Esophagus squamous epithelium (tissue), 5 donors: ENCODE results near the gene DBX2. TPM values are rescaled to one million over a fixed set of nuclear protein-coding genes. Genes with fewer than 3 reads are reported as not detected.

Experiments
- DNase-seq: peaks from one replicate; lab custom pipeline; 2025; lab: John Stamatoyannopoulos, UW
- H3K27ac ChIP-seq, 4 donors: fragments of 200-600 bp; sonication (generic); one replicate each; pipeline ENCODE4 v1.5.1; 2016 to 2019; ENCODE audit warnings: mild to moderate bottlenecking in 1 of 4
- H3K27me3 ChIP-seq, 4 donors: fragments of 200-600 bp; sonication (generic); 1 replicate in 3 of 4; 2 replicates in 1 of 4; pipeline versions ENCODE4 v1.5.1 to v1.6.0; 2017 to 2021; ENCODE audit warnings: antibody characterized with exemption in 1 of 4
- H3K36me3 ChIP-seq, 3 donors: fragments of 200-600 bp; sonication (generic); one replicate each; pipeline ENCODE4 v1.5.1; 2016 to 2019
- H3K4me1 ChIP-seq, 3 donors: fragments of 200-600 bp; sonication (generic); one replicate each; pipeline ENCODE4 v1.5.1; 2017 to 2019
- H3K4me3 ChIP-seq, 4 donors: fragments of 200-600 bp; sonication (generic); 1 replicate in 3 of 4; 2 replicates in 1 of 4; pipeline ENCODE4 v1.5.1; 2016 to 2019; ENCODE audit warnings: mild to moderate bottlenecking in 2 of 4, moderate library complexity in 1 of 4
- H3K9me3 ChIP-seq, 3 donors: fragments of 200-600 bp; sonication (generic); one replicate each; pipeline ENCODE4 v1.5.1; 2016 to 2019
- POLR2A ChIP-seq, 4 donors: fragments of 450-650 bp; IDR thresholded peaks; one replicate each; pipeline ENCODE4 v1.6.1; 2017; ENCODE audit warnings: antibody characterized with exemption in 4 of 4, mild to moderate bottlenecking in 4 of 4, moderate library complexity in 3 of 4
- WGBS, 2 donors: methylation state at CpG; one replicate each; pipeline ENCODE4 v1.1.5; 2018; 5-methylcytosine and 5-hydroxymethylcytosine counted together
- intact Hi-C: fragments of 100-400 bp; cut with DNase I; formaldehyde crosslinking; loops from one replicate; pipeline ENCODE4 v1.15.0; 2022
- total RNA-seq, 4 donors: library from RNA; depleted of rRNA; stranded (reverse); fragments of >200 nt; gene quantifications; one replicate each; pipeline ENCODE4 v1.1.0, GENCODE V29; 2016
- TF ChIP-seq, protein P1 (sequence below), 6 experiments: fragments of 450-650 bp in 4 of 6; fragments of 200-600 bp in 2 of 6; sonication (generic) in 2 of 6; IDR thresholded peaks; one replicate each; pipeline ENCODE4 v1.5.1; 2016 to 2019; ENCODE audit warnings: antibody characterized with exemption in 6 of 6, mild to moderate bottlenecking in 4 of 6, moderate library complexity in 4 of 6
- donor health status: DM: yes; HTN: yes; CAD: no.

The DBX2 gene
- total RNA-seq, 4 donors from 2014 or later, result not detected

DNA sequence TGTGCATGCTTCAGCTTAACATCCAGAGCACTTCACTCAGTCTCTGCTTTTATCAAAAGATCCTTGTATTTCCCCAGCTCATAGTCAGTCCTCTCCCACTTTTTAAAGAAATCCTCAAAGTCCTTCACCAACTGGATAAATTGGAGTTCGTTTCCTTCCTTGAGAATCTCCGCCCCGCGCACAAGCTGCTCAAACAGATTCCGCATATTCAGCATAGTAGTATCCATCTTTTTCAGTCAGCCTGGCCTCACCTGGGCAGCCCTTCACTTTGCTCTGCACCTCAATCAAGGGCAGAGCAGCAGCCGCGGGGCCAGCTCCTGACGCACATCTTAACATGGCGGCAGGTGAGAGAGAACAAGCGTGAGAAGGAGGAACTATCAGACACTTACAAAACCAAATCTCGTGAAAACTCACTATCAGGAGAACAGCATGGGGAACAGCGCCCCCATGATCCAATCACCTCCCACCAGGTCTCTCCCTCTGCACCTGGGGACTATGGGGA, 14.3 kb upstream of the DBX2 start:
- no peak for DNase-seq
- 87 to 95% methylated on average over 10 of the region's 12 CpGs for WGBS, 2 donors

DNA sequence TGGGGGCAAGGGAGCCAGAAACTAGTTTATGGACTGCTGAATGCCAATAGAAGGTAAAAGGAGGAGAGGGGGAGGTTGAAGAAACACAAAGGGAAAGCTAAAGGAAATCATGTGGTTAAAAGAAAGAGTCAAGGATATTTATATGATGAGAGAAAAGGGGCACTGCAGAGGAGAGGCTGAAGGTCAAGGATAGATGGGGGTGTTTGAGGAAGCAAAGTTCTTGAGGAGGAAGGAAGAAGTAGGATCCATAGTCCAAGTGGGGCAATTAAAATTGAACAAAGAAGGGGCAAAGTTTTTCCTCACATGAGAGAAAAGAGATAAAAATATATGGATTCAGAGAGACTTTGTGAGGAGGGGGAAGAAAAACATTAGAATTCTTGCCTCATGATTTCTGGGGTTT, 10.1 kb upstream of the DBX2 start:
- intact Hi-C loops, result no loop called here
- Histone ChIP-seq H3K4me1 (no peaks in the 10 kb centered on the region), H3K27ac (no peak overlapping the region), H3K36me3 (no peaks in the 10 kb centered on the region), H3K27me3 (peaks cover 0 to 20% (median 0%) of the 10 kb centered on the region in 4 donors), H3K9me3 (no peaks in the 10 kb centered on the region), H3K4me3 (no peak overlapping the region)
- DNase-seq, result no peak
- no peak for TF ChIP-seq POLR2A (IDR thresholded peaks at IDR 0.05)
- TF ChIP-seq, protein P1, sequence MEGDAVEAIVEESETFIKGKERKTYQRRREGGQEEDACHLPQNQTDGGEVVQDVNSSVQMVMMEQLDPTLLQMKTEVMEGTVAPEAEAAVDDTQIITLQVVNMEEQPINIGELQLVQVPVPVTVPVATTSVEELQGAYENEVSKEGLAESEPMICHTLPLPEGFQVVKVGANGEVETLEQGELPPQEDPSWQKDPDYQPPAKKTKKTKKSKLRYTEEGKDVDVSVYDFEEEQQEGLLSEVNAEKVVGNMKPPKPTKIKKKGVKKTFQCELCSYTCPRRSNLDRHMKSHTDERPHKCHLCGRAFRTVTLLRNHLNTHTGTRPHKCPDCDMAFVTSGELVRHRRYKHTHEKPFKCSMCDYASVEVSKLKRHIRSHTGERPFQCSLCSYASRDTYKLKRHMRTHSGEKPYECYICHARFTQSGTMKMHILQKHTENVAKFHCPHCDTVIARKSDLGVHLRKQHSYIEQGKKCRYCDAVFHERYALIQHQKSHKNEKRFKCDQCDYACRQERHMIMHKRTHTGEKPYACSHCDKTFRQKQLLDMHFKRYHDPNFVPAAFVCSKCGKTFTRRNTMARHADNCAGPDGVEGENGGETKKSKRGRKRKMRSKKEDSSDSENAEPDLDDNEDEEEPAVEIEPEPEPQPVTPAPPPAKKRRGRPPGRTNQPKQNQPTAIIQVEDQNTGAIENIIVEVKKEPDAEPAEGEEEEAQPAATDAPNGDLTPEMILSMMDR (IDR thresholded peaks at IDR 0.05), result no peak

More for the DNA sequence above, 14.3 kb upstream of the DBX2 start:
- no peaks in the 10 kb centered on the region for H3K4me1 ChIP-seq
- H3K36me3 ChIP-seq, result no peaks in the 10 kb centered on the region
- H3K27ac ChIP-seq, result no peak overlapping the region
- H3K27me3 ChIP-seq, result peaks cover 0 to 20% (median 0%) of the 10 kb centered on the region in 4 donors
- TF ChIP-seq, protein P1 (IDR thresholded peaks at IDR 0.05), result no peak
- no peak for TF ChIP-seq POLR2A (IDR thresholded peaks at IDR 0.05)
- no peak overlapping the region for H3K4me3 ChIP-seq
- intact Hi-C loops, result no loop called here
- no peaks in the 10 kb centered on the region for H3K9me3 ChIP-seq

- WGBS, 2 donors, result 19 to 21% methylated on average over 13 to 14 of the region's 17 CpGs
- no peaks in the 10 kb centered on the region for H3K9me3 ChIP-seq
- H3K4me3 ChIP-seq, result peak overlapping the region in 3 of 4 donors; percentile 28 to 57 (median 41)
- H3K4me1 ChIP-seq, result peaks cover 0 to 29% (median 8%) of the 10 kb centered on the region in 3 donors
- TF ChIP-seq POLR2A (IDR thresholded peaks at IDR 0.05), result no peak
- TF ChIP-seq, protein P1 (IDR thresholded peaks at IDR 0.05), result no peak
- H3K36me3 ChIP-seq, result no peaks in the 10 kb centered on the region
- H3K27me3 ChIP-seq, result peaks cover 0 to 75% (median 4%) of the 10 kb centered on the region in 4 donors
- no peak overlapping the region for H3K27ac ChIP-seq
- no peak for DNase-seq
- intact Hi-C loops, result no loop called here
Observed at GRCh38 chr12:45051572-45052125, 750 bp upstream of the DBX2 start.

DNA sequence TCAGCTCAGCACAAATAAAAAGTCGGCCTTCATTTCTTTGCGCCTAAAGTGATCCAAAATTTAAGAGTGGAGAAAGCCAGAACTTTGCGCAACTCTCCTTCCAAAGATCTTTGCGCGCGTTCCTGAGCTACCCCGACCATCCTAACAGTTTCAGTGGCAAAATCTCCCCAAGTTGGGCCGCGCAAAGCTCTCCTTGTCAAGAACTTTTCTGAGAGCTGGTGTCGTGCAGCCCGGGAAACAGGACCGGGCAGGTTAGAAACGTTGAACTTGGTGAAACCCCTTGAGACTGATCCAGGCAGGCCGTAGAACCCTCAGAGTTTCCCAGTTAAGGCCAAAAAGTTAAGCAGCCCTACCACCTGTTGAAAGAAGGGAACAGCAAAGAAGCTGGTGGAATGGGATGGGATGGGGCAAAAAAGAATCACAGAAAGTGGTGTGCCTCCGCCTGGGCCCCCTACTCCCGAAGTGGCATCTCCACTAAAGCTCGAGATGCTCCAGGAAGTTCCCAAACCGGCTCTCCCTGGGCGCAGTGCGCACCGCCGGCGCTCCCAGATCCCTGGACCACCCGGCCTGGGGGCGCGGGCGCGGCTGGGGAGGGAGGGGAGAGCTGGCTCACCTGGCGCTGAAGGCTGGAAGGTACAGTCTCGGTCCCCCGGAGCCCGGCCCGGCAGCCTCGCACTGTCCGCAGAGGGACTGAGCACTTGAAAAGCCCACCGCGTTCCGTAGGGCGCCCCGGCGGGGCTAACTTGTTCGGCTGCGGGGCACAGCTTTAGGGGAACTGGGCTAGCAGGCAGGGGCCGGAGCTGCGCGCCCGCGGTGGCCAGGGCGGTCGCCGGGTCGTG, 768 bp downstream of the DBX2 start:
- no peak for DNase-seq
- H3K4me3 ChIP-seq, result peak overlapping the region in 3 of 4 donors; percentile 28 to 57 (median 41)
- H3K27ac ChIP-seq, result no peak overlapping the region
- TF ChIP-seq, protein P1 (IDR thresholded peaks at IDR 0.05), result no peak
- no peak for TF ChIP-seq POLR2A (IDR thresholded peaks at IDR 0.05)
- no peaks in the 10 kb centered on the region for H3K9me3 ChIP-seq
- peaks cover 0 to 29% (median 8%) of the 10 kb centered on the region in 3 donors for H3K4me1 ChIP-seq
- no peaks in the 10 kb centered on the region for H3K36me3 ChIP-seq
- intact Hi-C loops, result no loop called here
- WGBS, 2 donors, result 13 to 19% methylated on average over 12 to 13 of the region's 52 CpGs
- H3K27me3 ChIP-seq, result peaks cover 0 to 89% (median 4%) of the 10 kb centered on the region in 4 donors

DNA sequence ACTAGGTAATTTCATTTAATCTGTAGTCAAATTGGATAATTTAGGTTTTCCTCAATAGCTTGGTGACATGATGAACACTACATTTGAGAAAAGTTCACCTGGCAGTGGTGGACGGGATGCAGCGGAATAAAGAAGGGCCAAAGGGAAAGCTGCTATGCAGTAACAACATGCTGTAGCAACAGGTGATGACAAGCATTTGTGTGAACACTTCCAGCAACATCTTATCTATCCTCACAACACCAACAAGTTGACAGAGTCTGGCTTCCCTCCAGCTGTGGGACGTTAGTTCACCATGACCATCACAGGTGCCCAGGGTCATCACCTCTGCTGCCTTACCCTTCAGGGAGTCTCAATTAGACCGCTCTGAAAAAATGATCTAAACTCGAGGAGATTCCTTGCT, 8.3 kb downstream of the DBX2 start:
- peaks cover 0 to 36% (median 0%) of the 10 kb centered on the region in 4 donors for H3K27me3 ChIP-seq
- no peak overlapping the region for H3K27ac ChIP-seq
- 66 to 81% methylated on average over 5 of the region's 5 CpGs for WGBS, 2 donors
- no peaks in the 10 kb centered on the region for H3K9me3 ChIP-seq
- intact Hi-C loops, result no loop called here
- no peaks in the 10 kb centered on the region for H3K4me1 ChIP-seq
- DNase-seq, result no peak
- H3K36me3 ChIP-seq, result no peaks in the 10 kb centered on the region
- no peak for TF ChIP-seq POLR2A (IDR thresholded peaks at IDR 0.05)
- TF ChIP-seq, protein P1 (IDR thresholded peaks at IDR 0.05), result no peak
- no peak overlapping the region for H3K4me3 ChIP-seq
